SK-N-SH (cell line): ENCODE results near the gene SCAMP3. TPM values are rescaled to one million over a fixed set of nuclear protein-coding genes. Genes with fewer than 3 reads are reported as not detected.
A peak's percentile ranks its signal among the peaks of the same experiment; 100 is the strongest.

Experiments used
- CTCF ChIA-PET: fragments of 300-600, 350-600 bp; formaldehyde crosslinking; extraction: SDS; loops from one replicate; lab custom pipeline; 2021; lab: Yijun Ruan, JAX
- POLR2A ChIA-PET: fragments of 350-600 bp; sonication (Branson Sonifier 250); formaldehyde crosslinking; extraction: SDS; loops from one replicate; lab custom pipeline; 2020; ENCODE audit warnings: antibody characterized with exemption, inconsistent platforms; lab: Yijun Ruan, JAX
- DNase-seq: peaks from one replicate; pipeline ENCODE4 v3.0.0; 2012
- H2AFZ ChIP-seq: fragments of 200-600 bp; sonication (generic); 2 replicates; pipeline ENCODE4 v1.8.1; 2016; ENCODE audit warnings: antibody characterized with exemption, mild to moderate bottlenecking, low read depth
- H3F3A ChIP-seq: fragments of 200-600 bp; sonication (generic); replicated peaks from 2 replicates; pipeline ENCODE3; 2016; ENCODE audit warnings: antibody characterized with exemption, mild to moderate bottlenecking; ENCODE audit not compliant: insufficient read depth
- H3K27ac ChIP-seq, 2 experiments: fragments of 200-500 bp in 1 of 2; fragments of 200-600 bp in 1 of 2; sonication (Bioruptor generic) in 1 of 2; sonication (generic), shearing (Covaris generic) in 1 of 2; 2 replicates each; pipeline versions ENCODE4 v1.5.1 to v1.6.1; 2014 to 2016; ENCODE audit warnings: low read depth in 2 of 2, inconsistent platforms in 1 of 2, low read length in 1 of 2, mild to moderate bottlenecking in 1 of 2, mixed read lengths in 1 of 2
- H3K27me3 ChIP-seq: fragments of 200-600 bp; sonication (generic), shearing (Covaris generic); 2 replicates; pipeline ENCODE4 v1.6.1; 2016; ENCODE audit warnings: mixed run types; ENCODE audit not compliant: insufficient read depth
- H3K36me3 ChIP-seq, 2 experiments: fragments of 200-500 bp in 1 of 2; fragments of 200-600 bp in 1 of 2; sonication (Bioruptor generic) in 1 of 2; sonication (generic) in 1 of 2; replicated peaks in 1 of 2; 2 replicates each; pipeline versions ENCODE3 to v1.5.1; 2014 to 2016; ENCODE audit warnings: low read length in 1 of 2, mild to moderate bottlenecking in 1 of 2; ENCODE audit not compliant: insufficient read depth in 2 of 2, control insufficient read depth in 1 of 2
- H3K4me1 ChIP-seq, 2 experiments: fragments of 200-500 bp in 1 of 2; fragments of 200-600 bp in 1 of 2; sonication (Bioruptor generic) in 1 of 2; sonication (generic), shearing (Covaris generic) in 1 of 2; 2 replicates each; pipeline versions ENCODE4 v1.5.1 to v1.6.1; 2014 to 2016; ENCODE audit warnings: low read depth in 1 of 2, low read length in 1 of 2, mixed run types in 1 of 2; ENCODE audit not compliant: insufficient read depth in 2 of 2, control insufficient read depth in 1 of 2
- H3K4me2 ChIP-seq: fragments of 200-600 bp; sonication (generic), shearing (Covaris generic); 2 replicates; pipeline ENCODE4 v1.6.1; 2017; ENCODE audit warnings: mixed run types
- H3K4me3 ChIP-seq, 2 experiments: fragments of 200-500 bp in 1 of 2; fragments of 200-600 bp in 1 of 2; sonication (Bioruptor generic) in 1 of 2; sonication (generic), shearing (Covaris generic) in 1 of 2; 2 replicates each; pipeline versions ENCODE4 v1.5.1 to v1.8.1; 2014 to 2016; ENCODE audit warnings: low read depth in 2 of 2, inconsistent platforms in 1 of 2, low read length in 1 of 2, mild to moderate bottlenecking in 1 of 2, mixed read lengths in 1 of 2, moderate library complexity in 1 of 2
- H3K79me2 ChIP-seq: fragments of 200-600 bp; sonication (generic); 2 replicates; pipeline ENCODE4 v1.8.1; 2017; ENCODE audit warnings: mild to moderate bottlenecking; ENCODE audit not compliant: insufficient read depth
- H3K9ac ChIP-seq: fragments of 200-600 bp; sonication (generic); 2 replicates; pipeline ENCODE4 v1.6.1; 2017; ENCODE audit warnings: mixed run types
- H3K9me2 ChIP-seq: fragments of 200-600 bp; sonication (generic); 2 replicates; pipeline ENCODE4 v1.6.1; 2017; ENCODE audit warnings: mixed run types
- H3K9me3 ChIP-seq: fragments of 200-600 bp; sonication (generic); 2 replicates; pipeline ENCODE4 v1.6.1; 2017; ENCODE audit warnings: mixed run types, mild to moderate bottlenecking, moderate library complexity
- H4K20me1 ChIP-seq: fragments of 200-600 bp; sonication (generic); 2 replicates; pipeline ENCODE4 v1.6.1; 2017; ENCODE audit warnings: mild to moderate bottlenecking, mixed run types; ENCODE audit not compliant: insufficient read depth
- CHD2 ChIP-seq: fragments of 150-350 bp; IDR thresholded peaks from 2 replicates; pipeline ENCODE4 v1.6.1; 2018; ENCODE audit warnings: low read length; ENCODE audit not compliant: partially characterized antibody
- EZH2phosphoT487 ChIP-seq: fragments of 200-600 bp; sonication (generic); IDR thresholded peaks from 2 replicates; pipeline ENCODE4 v1.6.1; 2017; ENCODE audit warnings: low read depth, mixed run types, mild to moderate bottlenecking, antibody characterized with exemption, moderate library complexity, borderline replicate concordance
- FOSL2 ChIP-seq: IDR thresholded peaks from 2 replicates; pipeline ENCODE4 v1.4.0; 2012; ENCODE audit warnings: low read depth, mild to moderate bottlenecking, moderate library complexity, borderline replicate concordance
- GABPA ChIP-seq: IDR thresholded peaks from 2 replicates; pipeline ENCODE4 v1.4.0; 2012; ENCODE audit warnings: low read depth, mild to moderate bottlenecking
- GATA2 ChIP-seq: sonication (generic); formaldehyde crosslinking; IDR thresholded peaks from 2 replicates; pipeline ENCODE4 v1.5.0; 2020; ENCODE audit warnings: mild to moderate bottlenecking, missing genetic modification reagents
- JUND ChIP-seq: IDR thresholded peaks from 2 replicates; pipeline ENCODE4 v1.4.0; 2012
- MAX ChIP-seq: IDR thresholded peaks from 2 replicates; pipeline ENCODE4 v1.4.0; 2012; ENCODE audit warnings: low read depth
- MXI1 ChIP-seq: IDR thresholded peaks from 2 replicates; pipeline ENCODE4 v1.6.1; 2012; ENCODE audit warnings: mild to moderate bottlenecking, low read depth, low read length, improper control_type of control experiment
- PBX3 ChIP-seq: IDR thresholded peaks from 2 replicates; pipeline ENCODE4; 2012
- POLR2AphosphoS5 ChIP-seq: IDR thresholded peaks from 2 replicates; pipeline ENCODE4 v1.6.1; 2012; ENCODE audit warnings: low read depth, low read length
- RAD21 ChIP-seq: IDR thresholded peaks from 2 replicates; pipeline ENCODE4 v1.6.1; 2012; ENCODE audit warnings: mild to moderate bottlenecking, low read length
- RCOR1 ChIP-seq: fragments of 150-350 bp; IDR thresholded peaks from 2 replicates; pipeline ENCODE4 v1.6.1; 2017; ENCODE audit warnings: antibody characterized with exemption, low read length
- REST ChIP-seq: IDR thresholded peaks from 2 replicates; pipeline ENCODE4 v1.6.1; 2012; ENCODE audit warnings: mild to moderate bottlenecking, low read depth, low read length, moderate library complexity
- RFX5 ChIP-seq: IDR thresholded peaks from 2 replicates; pipeline ENCODE4 v1.6.1; 2012; ENCODE audit warnings: mild to moderate bottlenecking, improper control_type of control experiment, low read length
- SMC3 ChIP-seq: IDR thresholded peaks from 2 replicates; pipeline ENCODE4 v1.6.1; 2012; ENCODE audit warnings: low read depth, low read length, improper control_type of control experiment
- TCF12 ChIP-seq: IDR thresholded peaks from 2 replicates; pipeline ENCODE4 v1.4.0; 2012
- USF2 ChIP-seq: fragments of 150-350 bp; IDR thresholded peaks from 2 replicates; pipeline ENCODE4 v1.6.1; 2017; ENCODE audit warnings: antibody characterized with exemption, low read length, low read depth, borderline replicate concordance
- WGBS: methylation state at CpG from one replicate; pipeline ENCODE4 v1.1.6; 2017; ENCODE audit warnings: low lambda C conversion rate; 5-methylcytosine and 5-hydroxymethylcytosine counted together
- polyA plus RNA-seq, 3 experiments: library from polyadenylated mRNA; depleted of rRNA; stranded (reverse); fragments of >200 nt; gene quantifications; 2 replicates each; pipeline ENCODE4 v1.2.3, GENCODE V29; 2012

Gene SCAMP3
- polyA plus RNA-seq, 1 of the 3 experiments (the other 2 are of a cell fraction): 193 TPM

GRCh38 chr1:155250633-155251449 is 11.3 kb downstream of the SCAMP3 start (continued):
- TF ChIP-seq REST (no peak), USF2 (no peak), FOSL2 (no peak), MAX (no peak), JUND (no peak), PBX3 (no peak), GATA2 (CRISPR knock-in tag) (no peak), RAD21 (peak; percentile 90), POLR2AphosphoS5 (no peak), MXI1 (peak; percentile 72)

- POLR2A ChIA-PET: interaction anchor here (1.8 to 2.9 kb wide), 2 partner anchors 12 to 23 kb away, joined by 5 to 11 read pairs; partner anchors contain the start of gene SCAMP3
- H3K4me2 ChIP-seq: no peak overlapping the region
- H3K9me3 ChIP-seq: no peaks in the 10 kb centered on the region
- H3K27ac ChIP-seq: no peak overlapping the region; a peak in 1 of 4 replicates
- 82% methylated on average over 11 of the region's 28 CpGs for WGBS
- peaks cover 21% of the 10 kb centered on the region for H3F3A ChIP-seq
- no peaks in the 10 kb centered on the region for H3K9me2 ChIP-seq
- H3K79me2 ChIP-seq: peaks cover 23% of the 10 kb centered on the region
- H3K36me3 ChIP-seq: peaks cover 9 to 26% of the 10 kb centered on the region in 2 experiments
- no peak overlapping the region; a peak in 1 of 4 replicates for H3K4me3 ChIP-seq
- no peak for DNase-seq
- no peaks in the 10 kb centered on the region for H3K27me3 ChIP-seq
- peaks cover 0 to 16% of the 10 kb centered on the region in 2 experiments; a peak in 2 of 4 replicates for H3K4me1 ChIP-seq
- H2AFZ ChIP-seq: no peak overlapping the region
- H3K9ac ChIP-seq: no peak overlapping the region
- CTCF ChIA-PET: interaction anchor here (0.6 to 13.3 kb wide), 55 partner anchors 9 to 870 kb away, joined by 3 to 184 read pairs (median 5); partner anchors contain the start of genes CLK2, FDPS, HCN3 and KRTCAP2
- H4K20me1 ChIP-seq: no peaks in the 10 kb centered on the region
- TF ChIP-seq MXI1 (no peak), CHD2 (no peak), TCF12 (no peak), EZH2phosphoT487 (no peak), GABPA (no peak), REST (no peak), RFX5 (no peak), SMC3 (no peak), RCOR1 (no peak), PBX3 (no peak)
Observed at GRCh38 chr1:155250246-155250632, 11.9 kb downstream of the SCAMP3 start.
